Measurements from ENCODE around the gene MSI2.

MSI2 gene

GRCh38 chr17:57493625-57494024, 237.3 kb downstream of the MSI2 start:
- TF ChIP-seq CTCF (IDR thresholded peaks at IDR 0.05; ENCODE audit: insufficient read depth, low read length, poor library complexity, severe bottlenecking) (no peak), EZH2phosphoT487 (conservative IDR thresholded peaks at IDR 0.05; ENCODE audit: low read length) (no peak)
- no peaks in the 10 kb centered on the region for H3F3A ChIP-seq (ENCODE audit: insufficient read depth)
- H2AFZ ChIP-seq (ENCODE audit: low read depth, low read length, severe bottlenecking), result no peak overlapping the region
- no peaks in the 10 kb centered on the region for H3K36me3 ChIP-seq (ENCODE audit: low read length)
- H3K79me2 ChIP-seq (ENCODE audit: insufficient read depth, low read length), result peaks cover 4% of the 10 kb centered on the region; the same call in 1 of the 2 replicates
- no peaks in the 10 kb centered on the region for H4K20me1 ChIP-seq (ENCODE audit: low read depth, low read length)
- H3K4me2 ChIP-seq (ENCODE audit: low read depth, low read length, poor library complexity, severe bottlenecking), result no peak overlapping the region
- no peaks in the 10 kb centered on the region for H3K9me3 ChIP-seq (ENCODE audit: insufficient read depth, low read length)
- H3K4me3 ChIP-seq (ENCODE audit: insufficient read depth, low read length, poor library complexity, severe bottlenecking), result no peak overlapping the region
- H3K9ac ChIP-seq (ENCODE audit: low read length), result no peak overlapping the region
- H3K27ac ChIP-seq (ENCODE audit: low read depth, low read length), result no peak overlapping the region
- H3K27me3 ChIP-seq (ENCODE audit: low read length), result no peaks in the 10 kb centered on the region
- no peaks in the 10 kb centered on the region for H3K9me2 ChIP-seq (replicated peaks; ENCODE audit: insufficient read depth, low read length)

GRCh38 chr17:57494443-57494842, 238.1 kb downstream of the MSI2 start:
- Histone ChIP-seq H3F3A (ENCODE audit: insufficient read depth) (no peaks in the 10 kb centered on the region), H2AFZ (ENCODE audit: low read depth, low read length, severe bottlenecking) (no peak overlapping the region), H3K9me2 (replicated peaks; ENCODE audit: insufficient read depth, low read length) (no peaks in the 10 kb centered on the region), H4K20me1 (ENCODE audit: low read depth, low read length) (no peaks in the 10 kb centered on the region), H3K27ac (ENCODE audit: low read depth, low read length) (no peak overlapping the region), H3K9ac (ENCODE audit: low read length) (no peak overlapping the region), H3K9me3 (ENCODE audit: insufficient read depth, low read length) (no peaks in the 10 kb centered on the region), H3K4me2 (ENCODE audit: low read depth, low read length, poor library complexity, severe bottlenecking) (no peak overlapping the region), H3K79me2 (ENCODE audit: insufficient read depth, low read length) (peaks cover 4% of the 10 kb centered on the region; the same call in 1 of the 2 replicates), H3K4me3 (ENCODE audit: insufficient read depth, low read length, poor library complexity, severe bottlenecking) (no peak overlapping the region), H3K27me3 (ENCODE audit: low read length) (no peaks in the 10 kb centered on the region), H3K36me3 (ENCODE audit: low read length) (no peaks in the 10 kb centered on the region)
- TF ChIP-seq CTCF (IDR thresholded peaks at IDR 0.05; ENCODE audit: insufficient read depth, low read length, poor library complexity, severe bottlenecking) (no peak), EZH2phosphoT487 (conservative IDR thresholded peaks at IDR 0.05; ENCODE audit: low read length) (no peak)

GRCh38 chr17:57495771-57496170, 239.4 kb downstream of the MSI2 start:
- Histone ChIP-seq H2AFZ (ENCODE audit: low read depth, low read length, severe bottlenecking) (no peak overlapping the region), H3K79me2 (ENCODE audit: insufficient read depth, low read length) (peaks cover 4% of the 10 kb centered on the region; the same call in 1 of the 2 replicates), H4K20me1 (ENCODE audit: low read depth, low read length) (no peaks in the 10 kb centered on the region), H3K36me3 (ENCODE audit: low read length) (no peaks in the 10 kb centered on the region), H3K9me2 (replicated peaks; ENCODE audit: insufficient read depth, low read length) (no peaks in the 10 kb centered on the region), H3K27me3 (ENCODE audit: low read length) (no peaks in the 10 kb centered on the region), H3K9me3 (ENCODE audit: insufficient read depth, low read length) (no peaks in the 10 kb centered on the region), H3K4me3 (ENCODE audit: insufficient read depth, low read length, poor library complexity, severe bottlenecking) (no peak overlapping the region), H3K4me2 (ENCODE audit: low read depth, low read length, poor library complexity, severe bottlenecking) (no peak overlapping the region), H3K9ac (ENCODE audit: low read length) (no peak overlapping the region), H3K27ac (ENCODE audit: low read depth, low read length) (no peak overlapping the region), H3F3A (ENCODE audit: insufficient read depth) (no peaks in the 10 kb centered on the region)
- TF ChIP-seq CTCF (IDR thresholded peaks at IDR 0.05; ENCODE audit: insufficient read depth, low read length, poor library complexity, severe bottlenecking), result no peak
- no peak for TF ChIP-seq EZH2phosphoT487 (conservative IDR thresholded peaks at IDR 0.05; ENCODE audit: low read length)

All from SU-DHL-6 (cell line).